ENCODE results near the gene AP1S2. TPM values are rescaled to one million over a fixed set of nuclear protein-coding genes. Genes with fewer than 3 reads are reported as not detected.
A peak's percentile ranks its signal among the peaks of the same experiment; 100 is the strongest.

The AP1S2 gene
- total and polyA plus RNA-seq, 10 of the 15 experiments (the other 5 are each of a cell fraction or from before 2014, with no cell fraction given): 25.6 to 105 (median 50.7) TPM

GRCh38 chrX:15843960-15844359 is 10.7 kb downstream of the AP1S2 start:
- intact Hi-C loops (cut with micrococcal nuclease; ENCODE audit: unreplicated experiment): loop anchor here (10.0 kb wide), 1 partner anchor 159 kb away; no protein-coding TSS in a partner anchor

GRCh38 chrX:15841853-15842516 is 12.6 kb downstream of the AP1S2 start:
- H3K9ac ChIP-seq (ENCODE audit: control insufficient read depth, insufficient read depth, low read length): no peak overlapping the region
- ChIA-PET POLR2A (interaction anchor here (0.7 kb wide), 1 partner anchor 161 kb away, joined by 3 read pairs; no protein-coding TSS in a partner anchor), RAD21 (ENCODE audit: unreplicated experiment) (no interaction called here), SMC1A (ENCODE audit: uncharacterized antibody, unreplicated experiment) (interaction anchor here (0.7 to 1.1 kb wide), 2 partner anchors 9 to 454 kb away, joined by 3 read pairs; no protein-coding TSS in a partner anchor), CTCF (no interaction called here)
- BruUV-seq (replicated peaks): no TSS peak
- peaks cover 4% of the 10 kb centered on the region for H3K79me2 ChIP-seq (ENCODE audit: control insufficient read depth, insufficient read depth, low read length)
- FAIRE-seq (peak; percentile 56), ATAC-seq (peak; percentile 13; the same call in 1 of the 3 replicates), DNase-seq (ENCODE audit: low read depth, low spot score) (no peak)
- H3K27me3 ChIP-seq (replicated peaks in 1 of 2; ENCODE audit: control insufficient read depth in 2 of 2, insufficient read depth in 2 of 2, low read length in 1 of 2): no peaks in the 10 kb centered on the region
- no peaks in the 10 kb centered on the region for H3K4me1 ChIP-seq (ENCODE audit: control insufficient read depth, insufficient read depth, low read length)
- H3K27ac ChIP-seq (ENCODE audit: control insufficient read depth, insufficient read depth): no peak overlapping the region
- H3K9me3 ChIP-seq (replicated peaks; ENCODE audit: control insufficient read depth, insufficient read depth, low read length): no peaks in the 10 kb centered on the region
- H3K4me2 ChIP-seq (ENCODE audit: control insufficient read depth, insufficient read depth): no peak overlapping the region
- peaks cover 0 to 16% of the 10 kb centered on the region in 2 experiments; a peak in 3 of 4 replicates for H3K36me3 ChIP-seq (ENCODE audit: control insufficient read depth in 2 of 2, insufficient read depth in 2 of 2, low read length in 1 of 2)
- H4K20me1 ChIP-seq (ENCODE audit: control insufficient read depth, insufficient read depth): no peaks in the 10 kb centered on the region
- intact Hi-C loops (cut with micrococcal nuclease; ENCODE audit: unreplicated experiment): loop anchor here (10.0 kb wide), 1 partner anchor 157 kb away; no protein-coding TSS in a partner anchor
- WGBS (ENCODE audit: insufficient coverage, insufficient replicate concordance, low lambda C conversion rate, missing lambda C conversion rate): 86% methylated on average over 2 of the region's 2 CpGs
- H3K4me3 ChIP-seq: no peak overlapping the region
- in situ Hi-C loops (cut with MboI): no loop called here
- no peak overlapping the region for H2AFZ ChIP-seq (ENCODE audit: control insufficient read depth, low read depth, low read length)
- TF ChIP-seq SIX5 (IDR thresholded peaks at IDR 0.05; ENCODE audit: low read depth, low read length, severe bottlenecking) (no peak), NBN (IDR thresholded peaks at IDR 0.05) (no peak), CHD2 (IDR thresholded peaks at IDR 0.05; ENCODE audit: borderline replicate concordance, low read depth, low read length) (no peak), ZBED1 (IDR thresholded peaks at IDR 0.05; ENCODE audit: borderline replicate concordance) (no peak), SMAD5 (IDR thresholded peaks at IDR 0.05; ENCODE audit: low read depth) (no peak), SRF (IDR thresholded peaks at IDR 0.05; ENCODE audit: low read depth in 2 of 2, low read length in 2 of 2) (no peak), TCF7 (IDR thresholded peaks at IDR 0.05; ENCODE audit: borderline replicate concordance) (no peak), RAD21 (IDR thresholded peaks at IDR 0.05; ENCODE audit: insufficient read depth, low read depth, low read length) (no peak), JUNB (IDR thresholded peaks at IDR 0.05) (no peak), SMARCA5 (IDR thresholded peaks at IDR 0.05) (no peak), BCL3 (IDR thresholded peaks at IDR 0.05; ENCODE audit: borderline replicate concordance, insufficient read depth, low read depth, low read length, poor library complexity, severe bottlenecking) (no peak), MTA2 (IDR thresholded peaks at IDR 0.05; ENCODE audit: low read depth) (no peak), ZSCAN29 (IDR thresholded peaks at IDR 0.05) (no peak), EED (IDR thresholded peaks at IDR 0.05; ENCODE audit: low read depth) (no peak)

More at GRCh38 chrX:15843960-15844359, 10.7 kb downstream of the AP1S2 start:
- ATAC-seq (peak; percentile 42), FAIRE-seq (no peak), DNase-seq (ENCODE audit: low read depth, low spot score) (no peak)
- H3K27ac ChIP-seq (ENCODE audit: control insufficient read depth, insufficient read depth): no peak overlapping the region
- H3K9ac ChIP-seq (ENCODE audit: control insufficient read depth, insufficient read depth, low read length): no peak overlapping the region
- H2AFZ ChIP-seq (ENCODE audit: control insufficient read depth, low read depth, low read length): no peak overlapping the region
- no peaks in the 10 kb centered on the region for H3K27me3 ChIP-seq (replicated peaks in 1 of 2; ENCODE audit: control insufficient read depth in 2 of 2, insufficient read depth in 2 of 2, low read length in 1 of 2)
- no peak for TF ChIP-seq ELK1 (IDR thresholded peaks at IDR 0.05; ENCODE audit: low read depth, low read length)
- TF ChIP-seq ATF7 (IDR thresholded peaks at IDR 0.05; ENCODE audit: low read depth): peak; percentile 38; the same call in 1 of the 2 replicates
- H3K4me3 ChIP-seq: no peak overlapping the region
- BruUV-seq (replicated peaks): no TSS peak
- ChIA-PET POLR2A (no interaction called here), RAD21 (ENCODE audit: unreplicated experiment) (no interaction called here), CTCF (no interaction called here), SMC1A (ENCODE audit: uncharacterized antibody, unreplicated experiment) (no interaction called here)
- no peaks in the 10 kb centered on the region for H3K9me3 ChIP-seq (replicated peaks; ENCODE audit: control insufficient read depth, insufficient read depth, low read length)
- in situ Hi-C loops (cut with MboI): no loop called here
- peaks cover 7% of the 10 kb centered on the region for H3K79me2 ChIP-seq (ENCODE audit: control insufficient read depth, insufficient read depth, low read length)
- no peak overlapping the region for H3K4me2 ChIP-seq (ENCODE audit: control insufficient read depth, insufficient read depth)
- peaks cover 0 to 16% of the 10 kb centered on the region in 2 experiments; a peak in 2 of 4 replicates for H3K36me3 ChIP-seq (ENCODE audit: control insufficient read depth in 2 of 2, insufficient read depth in 2 of 2, low read length in 1 of 2)
- H3K4me1 ChIP-seq (ENCODE audit: control insufficient read depth, insufficient read depth, low read length): no peaks in the 10 kb centered on the region
- H4K20me1 ChIP-seq (ENCODE audit: control insufficient read depth, insufficient read depth): no peaks in the 10 kb centered on the region

Data from GM12878 (cell line).